Measurements from ENCODE around the gene TRAPPC5.

TRAPPC5 gene

DNA sequence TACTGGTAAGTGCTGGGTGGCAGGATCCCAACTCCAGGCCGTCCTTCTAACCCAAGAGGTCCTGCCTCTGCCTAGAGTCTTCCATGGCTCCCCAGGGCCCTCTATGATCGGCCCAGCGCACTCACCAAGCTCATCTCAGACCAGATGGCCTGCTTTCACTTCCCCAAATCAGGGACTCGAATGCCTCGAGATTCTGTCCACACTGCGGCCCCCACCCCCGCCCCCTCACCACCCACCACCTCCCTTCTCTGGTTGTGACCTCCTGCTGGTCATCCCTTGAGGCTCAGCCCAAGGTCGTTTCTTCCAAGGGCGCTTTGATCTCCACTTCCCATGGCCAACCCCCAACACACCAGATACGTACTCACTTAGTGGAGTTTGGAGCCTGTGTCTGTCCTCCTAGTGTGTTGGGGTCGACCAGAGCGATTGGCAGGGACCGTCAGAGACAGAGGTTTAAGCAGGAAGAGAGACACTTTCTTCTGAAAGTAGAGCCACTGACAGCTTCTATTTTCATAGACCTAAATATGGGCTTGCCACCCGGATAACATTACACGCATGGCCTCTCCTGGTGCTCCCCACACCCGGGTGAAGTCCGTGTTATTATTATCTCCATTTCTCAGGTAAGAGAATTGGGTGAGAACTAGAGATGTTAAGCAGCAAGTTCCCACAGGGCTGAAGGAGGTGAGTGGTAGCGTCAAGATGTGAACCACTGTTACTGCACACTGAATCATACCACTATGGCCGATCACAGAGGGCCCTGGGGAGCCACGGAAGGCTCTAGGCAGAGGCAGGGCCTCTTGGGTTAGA is 21.2 kb downstream of the TRAPPC5 start, which contains the start of gene FCER2:
TSS of gene FCER2 (minus strand) at position 478 of the 804 bp plus-strand sequence. CDS start 2,371 bp downstream, outside the sequence.
- DNase-seq: peak in 1 of 2 donors; percentile 61

DNA sequence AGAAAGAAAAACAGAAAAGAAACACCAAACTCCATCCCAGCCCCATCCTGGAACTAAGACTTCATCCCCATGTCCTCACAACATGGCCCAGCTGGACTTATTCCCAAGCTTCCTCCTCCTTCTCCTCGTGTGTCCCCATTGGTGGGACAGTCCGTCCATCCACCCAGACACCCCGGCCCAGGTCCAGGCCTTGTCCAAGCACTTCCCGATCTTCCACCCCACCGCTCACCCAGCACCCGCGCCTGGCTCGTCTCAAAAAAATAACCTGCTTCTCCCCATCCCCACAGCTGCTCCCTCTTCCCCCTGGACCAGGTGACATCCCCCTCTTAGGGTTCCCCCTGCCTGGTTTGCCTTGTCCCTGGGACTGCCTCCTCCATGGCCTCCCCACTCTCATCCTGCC is 22.7 kb downstream of the TRAPPC5 start:
- DNase-seq: no peak

DNA sequence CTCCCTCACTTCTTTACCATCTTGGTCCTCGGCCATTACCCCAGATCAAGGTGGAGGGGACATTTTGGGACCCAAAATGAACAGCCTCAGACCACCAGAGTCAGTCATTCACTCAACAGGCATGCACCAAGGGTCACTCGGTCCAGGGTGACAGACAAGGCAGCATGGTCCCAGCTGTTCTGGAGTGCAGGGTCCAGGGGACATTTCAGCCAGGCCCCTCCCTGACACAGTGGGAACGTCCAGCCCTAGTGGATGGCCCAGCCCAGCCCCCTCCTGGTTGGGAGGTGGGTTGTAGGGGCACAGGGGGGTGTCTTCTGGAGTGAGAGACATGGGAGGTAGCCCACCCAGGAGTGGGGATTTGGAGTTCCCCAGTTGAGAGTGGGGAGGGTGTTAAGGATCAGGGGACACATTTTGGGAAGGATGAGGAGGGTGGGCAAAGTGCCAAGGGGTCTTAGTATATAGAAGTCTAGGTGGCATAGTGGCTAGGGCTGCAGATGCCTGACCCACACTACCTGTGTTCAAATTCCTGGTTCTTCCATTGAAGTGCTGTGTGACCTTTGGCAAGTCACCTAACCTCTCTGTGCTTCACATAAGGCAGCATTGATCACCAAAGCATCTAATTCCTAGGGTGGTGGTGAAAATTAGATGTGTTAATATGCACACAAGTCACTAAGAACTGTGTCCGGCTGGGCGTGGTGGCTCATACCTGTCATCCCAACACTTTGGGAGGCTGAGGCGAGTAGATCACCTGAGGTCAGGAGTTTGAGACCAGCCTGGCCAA is 23.8 kb downstream of the TRAPPC5 start:
- DNase-seq: no peak

DNA sequence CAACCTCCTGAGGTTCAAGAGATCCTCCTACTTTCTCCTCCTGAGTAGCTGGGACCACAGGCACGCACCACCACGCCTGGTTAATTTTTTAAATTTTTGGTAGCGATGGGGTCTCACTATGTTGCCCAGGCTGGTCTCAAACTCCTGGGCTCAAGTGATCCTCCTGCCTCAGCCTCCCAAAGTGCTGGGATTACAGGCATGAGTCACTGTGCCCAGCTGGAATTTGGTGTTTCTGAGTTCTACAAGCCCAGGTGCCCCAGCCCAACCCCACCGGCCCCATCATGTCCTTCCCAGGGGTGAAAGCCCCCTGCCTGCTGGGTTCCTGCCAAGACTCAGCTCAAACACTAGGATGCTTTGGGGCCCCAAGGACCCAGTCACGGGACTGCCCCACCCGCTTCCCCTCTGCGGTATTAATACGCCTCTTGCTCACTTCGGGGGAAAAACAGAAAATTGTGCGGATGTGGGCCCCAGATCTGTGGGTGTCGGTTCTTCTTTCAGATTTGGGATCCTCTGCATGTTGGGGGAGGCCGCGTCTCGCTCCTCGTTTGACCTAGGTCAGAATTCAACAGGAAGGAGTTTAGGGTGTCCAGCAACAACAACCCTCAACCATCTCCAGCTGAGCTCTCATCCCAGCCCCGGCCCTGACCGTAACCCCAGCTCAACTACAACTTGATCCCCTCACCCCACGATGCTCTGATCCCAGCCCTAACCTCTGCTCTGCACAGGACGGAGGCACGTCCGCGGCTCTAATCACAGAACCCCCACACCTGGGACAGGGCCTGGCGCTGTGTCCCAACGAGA is 25.0 kb downstream of the TRAPPC5 start:
- DNase-seq: peak; percentile 81 to 82

DNA sequence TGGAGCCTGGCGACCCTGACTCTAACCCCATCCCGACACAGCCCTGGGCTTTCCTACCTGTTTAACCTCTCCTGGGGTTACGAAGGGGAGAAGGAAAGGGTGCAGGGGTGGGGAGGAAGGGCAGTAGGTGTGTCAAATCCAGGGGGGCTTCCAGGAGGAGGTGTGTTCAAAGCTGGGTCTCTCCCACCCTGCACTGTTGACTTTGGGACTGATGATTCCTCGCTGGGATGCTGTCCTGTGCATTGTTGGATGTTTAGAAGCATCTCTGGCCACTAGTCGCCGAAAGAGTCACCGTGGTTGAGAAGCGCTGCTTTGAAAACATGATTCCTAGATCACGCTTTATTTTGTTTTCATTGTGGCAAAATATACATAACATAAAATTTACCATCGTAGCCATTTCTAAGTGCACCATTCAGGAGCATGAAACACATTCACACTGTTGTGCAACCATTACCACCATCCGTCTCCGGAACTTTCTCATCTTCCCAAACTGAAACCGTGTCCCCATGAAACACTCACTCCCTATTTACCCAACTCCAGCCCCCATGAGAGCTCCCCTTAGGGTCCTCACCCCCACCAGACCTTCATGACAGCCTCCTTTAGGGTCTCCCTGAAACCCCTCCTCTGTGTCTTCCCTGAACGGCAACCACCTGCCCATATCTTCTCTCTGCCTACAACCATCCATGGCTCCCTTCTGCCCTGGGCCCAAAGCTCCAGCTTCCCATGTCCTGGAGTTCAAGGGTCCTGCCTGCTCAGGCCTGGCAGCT is 25.7 kb downstream of the TRAPPC5 start:
- no peak for DNase-seq

DNA sequence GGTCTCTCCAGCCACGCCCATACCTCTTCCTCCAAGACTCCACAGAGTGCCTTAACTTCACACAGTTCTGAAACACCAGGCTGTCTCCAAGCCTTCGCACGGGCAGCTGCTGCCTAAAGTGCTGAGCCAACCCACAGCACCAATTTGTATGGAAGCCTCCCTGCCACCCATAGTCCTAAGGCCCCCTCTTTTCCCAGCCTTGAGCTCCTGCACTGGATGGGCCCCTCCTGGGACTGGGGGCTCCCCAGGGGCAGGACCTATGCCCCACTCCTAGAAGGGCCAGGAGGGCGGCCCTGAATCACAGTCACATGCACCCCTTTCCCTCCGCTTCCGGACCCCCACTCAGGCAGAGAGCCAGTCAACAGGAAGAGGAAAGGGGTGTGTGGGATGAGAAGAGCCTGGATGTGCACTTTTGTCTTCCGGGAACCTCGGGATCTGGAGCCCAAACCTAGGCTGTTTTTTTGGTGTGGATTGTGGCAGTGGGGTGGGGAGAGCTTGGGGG is 26.4 kb downstream of the TRAPPC5 start:
- DNase-seq: no peak

DNA sequence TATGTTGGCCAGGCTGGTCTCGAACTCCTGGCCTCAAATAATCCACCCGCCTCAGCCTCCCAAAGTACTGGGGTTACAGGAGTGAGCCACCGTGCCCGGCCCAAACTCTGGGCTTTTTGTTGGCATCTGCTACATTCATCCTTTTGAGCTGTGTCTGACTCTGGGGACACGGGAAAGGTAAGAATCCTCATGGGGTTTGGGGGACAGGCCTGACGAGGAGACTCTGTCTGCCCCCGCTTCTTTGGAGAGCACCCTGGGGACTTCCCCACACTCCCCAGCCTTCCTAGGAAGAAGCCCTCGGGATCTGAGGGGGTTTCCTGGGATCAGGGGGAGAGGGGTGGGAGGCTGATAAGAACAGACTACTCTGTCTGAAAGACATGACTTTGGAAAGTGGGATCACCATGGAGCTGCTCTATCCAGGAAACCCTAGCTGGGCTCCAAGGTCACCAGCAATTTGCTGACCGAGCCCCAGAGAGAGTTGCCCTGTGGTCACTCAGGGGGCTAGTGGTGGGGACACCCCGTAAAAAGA is 29.4 kb downstream of the TRAPPC5 start:
- DNase-seq: no peak

DNA sequence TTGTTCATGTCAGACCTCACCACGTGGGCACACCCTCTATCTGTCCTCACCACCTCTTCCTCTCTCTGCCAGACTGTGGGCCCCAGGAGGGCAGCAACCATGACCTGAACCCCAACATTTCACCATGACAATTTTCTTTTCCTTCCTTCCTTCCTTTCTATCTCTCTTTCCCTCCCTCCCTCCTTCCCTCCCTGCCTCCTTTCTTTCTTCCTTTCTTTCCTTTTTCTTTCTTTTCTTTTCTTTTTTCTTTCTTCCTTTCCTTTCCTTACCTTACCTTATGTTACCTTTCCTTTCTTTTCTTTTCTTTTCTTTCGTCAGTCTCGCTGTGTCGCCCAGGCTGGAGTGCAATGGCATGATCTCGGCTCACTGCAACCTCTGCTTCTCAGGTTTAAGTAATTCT is 30.0 kb downstream of the TRAPPC5 start:
- DNase-seq: no peak

DNA sequence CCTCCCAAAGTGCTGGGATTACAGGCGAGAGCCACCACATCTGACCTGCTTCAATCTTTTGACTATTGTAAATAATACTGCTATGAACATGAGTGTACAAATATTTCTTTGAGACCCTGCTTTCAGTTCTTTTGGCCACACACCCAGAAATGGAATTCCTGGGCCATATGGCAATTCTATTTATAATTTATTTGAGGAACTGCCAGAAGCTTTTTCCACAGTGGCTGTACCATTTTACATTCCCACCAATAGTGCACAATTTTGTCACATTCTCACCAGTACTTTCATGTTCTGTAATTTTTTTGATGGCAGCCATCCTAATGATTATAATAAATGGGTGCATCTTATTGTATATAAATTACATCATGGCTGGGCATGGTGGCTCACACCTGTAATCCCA is 35.0 kb downstream of the TRAPPC5 start:
- no peak for DNase-seq

DNA sequence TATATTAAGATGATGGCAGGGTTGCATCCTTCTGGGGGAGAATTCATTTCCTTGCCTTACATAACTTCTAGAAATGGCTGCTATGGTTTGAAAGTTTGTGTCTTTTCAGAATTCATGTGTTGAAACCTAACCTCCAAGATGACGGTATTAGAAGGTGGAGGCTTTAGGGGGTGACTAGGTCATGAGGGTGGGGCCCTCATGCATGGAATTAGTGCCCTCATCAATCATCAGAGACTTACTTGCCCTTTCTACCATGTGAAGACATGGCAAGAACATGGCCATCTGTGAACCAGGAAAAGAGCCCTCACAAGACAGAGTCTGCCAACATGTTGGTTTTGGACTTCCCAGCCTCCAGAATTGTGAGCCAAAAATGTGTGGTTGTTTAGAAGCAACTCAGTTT is 36.1 kb downstream of the TRAPPC5 start:
- no peak for DNase-seq

DNA sequence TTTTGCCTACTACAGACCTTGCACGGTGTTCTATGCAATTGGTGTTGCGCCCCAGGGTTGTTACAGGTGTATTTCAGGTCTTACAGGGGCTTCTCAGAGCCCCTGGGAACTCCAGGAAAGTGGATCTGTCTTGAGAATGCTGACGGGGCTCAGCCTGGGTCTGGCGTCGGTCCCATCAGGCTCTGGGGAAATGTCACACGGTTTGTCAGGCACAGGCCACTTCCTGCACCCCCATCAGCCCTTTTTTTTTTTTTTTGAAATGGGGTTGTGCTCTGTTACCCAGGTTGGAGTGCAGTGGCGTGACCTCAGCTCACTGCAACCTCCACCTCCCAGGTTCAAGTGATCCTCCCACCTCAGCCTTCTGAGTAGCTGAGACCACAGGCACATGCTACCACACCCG is 38.0 kb downstream of the TRAPPC5 start:
- no peak for DNase-seq

DNA sequence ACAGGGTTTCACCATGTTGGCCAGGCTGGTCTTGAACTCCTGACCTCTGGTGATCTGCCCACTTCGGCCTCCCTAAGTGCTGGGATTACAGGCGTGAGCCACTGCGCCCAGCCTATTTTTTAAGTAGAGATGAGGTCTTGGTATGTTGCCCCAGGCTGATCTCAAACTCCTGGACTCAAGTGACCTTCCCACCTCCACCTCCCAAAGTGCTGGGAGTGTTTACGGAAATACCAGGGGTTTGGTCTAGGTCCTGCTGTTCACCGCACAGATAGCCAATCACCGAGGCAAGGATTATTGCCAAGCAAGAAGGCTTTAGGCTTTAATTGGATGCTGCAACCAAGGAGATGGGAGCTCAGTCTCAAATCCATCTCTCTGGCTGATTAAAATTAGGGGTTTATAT is 39.7 kb downstream of the TRAPPC5 start:
- DNase-seq: no peak

DNA sequence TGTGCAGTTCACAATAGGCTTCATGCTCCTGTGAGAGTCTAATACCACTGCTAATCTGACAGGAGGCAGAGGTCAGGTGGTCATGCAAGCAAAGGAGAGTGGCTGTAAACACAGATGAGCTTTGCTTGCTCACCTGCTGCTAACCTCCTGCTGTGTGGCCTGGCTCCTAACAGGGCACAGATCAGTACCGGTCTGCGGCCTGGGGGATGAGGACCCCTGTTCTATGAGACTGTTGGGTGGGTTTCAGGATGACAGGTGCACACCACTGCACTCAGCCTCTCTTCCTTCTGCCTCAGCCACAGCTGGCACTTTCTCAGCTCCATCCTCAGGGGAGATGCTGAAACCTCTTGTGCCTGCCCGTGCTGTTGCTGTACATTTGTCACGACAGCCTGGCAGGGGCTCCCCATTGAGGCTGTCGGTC is 41.6 kb downstream of the TRAPPC5 start:
- DNase-seq: no peak

DNA sequence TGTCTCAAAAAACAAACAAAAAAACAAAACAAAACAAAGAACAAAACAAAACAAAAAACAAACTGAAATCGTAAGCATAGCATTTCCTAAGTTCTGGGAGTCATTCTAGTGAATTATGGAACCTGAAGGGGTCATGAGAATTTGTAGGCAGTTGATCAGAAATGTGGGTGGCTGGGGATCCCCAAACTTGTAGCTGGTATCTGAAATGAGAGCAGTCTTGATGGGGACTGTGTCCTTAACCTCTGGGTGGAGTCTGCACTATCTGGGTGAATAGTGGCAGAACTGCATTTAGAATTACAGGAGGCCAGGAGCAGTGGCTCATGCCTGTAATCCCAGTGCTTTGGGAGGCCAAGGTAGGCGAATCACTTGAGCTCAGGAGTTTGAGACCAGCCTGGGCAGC is 45.2 kb downstream of the TRAPPC5 start:
- no peak for DNase-seq

DNA sequence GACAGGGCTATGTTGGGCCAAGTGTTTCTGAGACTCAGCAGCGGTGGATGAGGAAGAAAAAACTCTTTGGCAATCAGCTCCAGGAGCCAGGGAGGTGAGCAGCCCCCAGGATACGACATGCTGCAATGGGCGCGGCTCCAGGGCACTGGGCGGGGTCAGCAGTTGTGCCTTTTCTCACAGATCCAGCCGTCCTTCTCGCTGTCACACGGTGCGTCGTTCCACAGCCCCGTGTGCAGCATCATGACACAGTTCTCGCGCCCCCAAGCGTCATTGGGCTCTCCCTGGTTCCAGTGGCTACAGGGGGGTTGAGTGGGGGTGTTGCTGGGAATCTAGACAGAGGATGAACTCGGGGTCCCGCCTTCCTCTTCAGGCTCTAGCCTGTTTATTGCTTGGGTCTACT is 48.6 kb downstream of the TRAPPC5 start:
- DNase-seq: peak in 1 of 2 donors; percentile 34

DNA sequence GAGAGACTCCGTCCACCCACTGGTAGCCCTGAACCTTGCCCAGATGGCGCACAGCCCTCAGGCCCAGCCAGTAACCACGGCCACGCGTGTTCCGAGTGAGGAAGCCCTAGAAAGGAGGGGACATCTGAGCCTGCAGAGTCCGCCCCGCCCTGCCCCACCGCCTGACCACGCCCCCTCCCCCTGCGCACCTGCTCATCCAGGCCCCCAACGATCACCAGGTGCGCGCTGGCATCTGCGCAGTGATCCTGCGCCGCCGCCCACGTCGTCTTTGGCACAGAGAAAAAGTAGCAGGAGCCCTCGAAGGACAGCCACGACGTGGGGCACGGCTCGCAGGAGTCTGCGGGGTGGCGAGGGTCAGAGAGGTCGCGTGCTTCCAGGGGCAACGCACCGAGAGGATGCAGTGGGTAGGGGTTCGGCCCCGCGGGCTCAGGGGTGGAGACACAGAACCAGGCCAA is 49.2 kb downstream of the TRAPPC5 start:
- peak in 1 of 2 donors; percentile 29 for DNase-seq

DNA sequence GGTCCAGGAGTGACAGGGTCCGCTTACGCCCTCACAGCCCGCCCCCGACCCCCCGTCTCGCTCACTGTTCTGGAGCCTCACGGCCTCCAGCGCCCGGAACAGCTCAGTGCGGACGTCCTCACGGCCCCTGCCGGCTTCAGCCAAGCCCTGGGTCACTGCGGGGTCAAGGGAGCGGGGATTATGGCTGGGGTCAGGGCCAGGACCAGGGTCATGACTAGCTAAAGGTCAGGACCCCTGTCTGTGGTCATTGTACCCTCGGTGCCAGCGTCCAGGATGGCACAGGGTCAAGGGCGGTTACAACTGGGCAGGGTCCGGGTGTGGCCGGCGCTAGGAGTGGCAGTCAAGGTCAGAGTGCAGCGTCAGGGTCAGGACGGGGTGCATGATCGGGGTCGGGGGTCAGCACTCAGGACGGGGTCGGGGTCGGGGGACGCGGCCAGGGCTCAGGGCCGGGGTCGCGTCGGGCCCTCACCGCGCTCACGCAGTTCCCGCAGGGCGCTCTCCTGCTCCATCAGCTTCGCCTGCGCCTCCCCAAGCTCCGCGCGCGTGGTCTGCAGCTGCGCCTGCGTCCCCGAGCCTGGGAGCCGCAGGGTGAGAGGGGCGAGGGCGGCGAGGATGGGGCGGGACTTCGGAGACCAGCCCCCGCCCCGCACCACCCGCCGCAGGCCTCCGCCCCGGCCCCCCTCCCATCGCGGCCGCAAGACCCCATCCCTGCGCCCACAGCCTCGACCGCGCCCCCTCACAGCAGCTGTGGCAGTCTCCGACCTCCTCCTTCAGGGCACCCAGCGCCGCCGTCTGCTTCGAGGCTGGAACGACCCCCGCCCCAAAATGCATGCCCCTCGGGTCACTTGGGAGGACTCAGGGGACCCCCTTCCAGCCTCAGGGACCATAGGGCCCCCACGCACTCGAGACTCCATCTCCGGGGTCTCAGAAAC is 49.9 kb downstream of the TRAPPC5 start:
- no peak for DNase-seq

DNA sequence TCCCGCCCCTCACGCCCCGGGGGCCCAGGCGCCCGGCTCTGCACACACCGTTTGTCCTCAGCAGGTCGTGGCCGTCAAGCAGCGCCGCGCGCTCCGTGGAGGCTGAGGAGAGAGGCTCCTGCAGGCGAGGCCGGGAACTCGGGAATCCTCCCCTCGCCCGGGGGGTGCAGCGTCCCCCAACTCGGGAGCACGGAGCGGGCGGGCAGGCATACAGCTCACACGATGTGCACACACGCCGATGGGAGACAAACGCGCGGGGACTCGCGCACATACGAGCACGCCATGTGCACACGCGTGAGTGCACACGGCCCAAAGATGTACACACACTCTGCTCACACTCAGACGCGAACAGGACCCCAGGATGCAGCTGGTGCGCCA is 50.6 kb downstream of the TRAPPC5 start:
- DNase-seq: no peak

DNA sequence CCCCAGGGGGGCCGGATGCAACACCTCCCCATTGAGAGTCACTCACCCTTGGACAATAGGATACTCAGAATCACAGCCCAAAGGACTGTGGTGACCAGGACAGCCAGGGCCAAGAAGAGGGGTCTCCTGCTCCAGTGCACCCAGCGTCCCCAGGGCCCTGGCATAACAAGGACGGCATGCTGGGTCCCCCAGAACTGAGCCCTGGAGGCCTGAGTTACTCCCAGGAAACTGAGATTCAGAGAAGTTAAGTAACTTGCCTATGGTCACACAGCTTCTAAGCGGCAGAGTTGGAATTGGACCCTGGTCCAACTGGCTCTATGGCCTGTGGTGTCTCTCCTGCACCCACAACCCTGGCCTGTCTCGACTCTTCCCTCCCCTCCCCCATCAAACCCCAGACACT is 51.0 kb downstream of the TRAPPC5 start:
- DNase-seq: no peak

DNA sequence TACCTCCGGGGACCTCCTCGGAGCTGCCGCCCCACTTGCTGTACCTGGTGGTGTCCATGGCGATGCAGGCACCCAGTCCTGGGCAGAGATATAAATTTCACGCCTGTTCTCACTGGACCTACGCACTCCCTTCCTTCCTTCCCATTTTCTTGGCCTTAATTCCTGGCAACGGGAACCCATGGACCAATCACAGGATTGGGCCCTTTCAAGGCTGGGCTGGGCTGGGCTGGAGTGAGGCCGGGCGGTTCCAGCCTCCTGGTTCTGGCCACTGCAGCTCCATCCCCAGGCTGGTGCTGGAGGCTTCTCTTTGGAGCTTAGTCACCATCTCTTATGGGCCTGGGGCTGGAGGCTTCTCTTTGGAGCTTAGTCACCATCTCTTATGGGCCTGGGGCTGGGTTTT is 51.4 kb downstream of the TRAPPC5 start, which contains the start of gene CLEC4G:
TSS of gene CLEC4G (minus strand) at position 66 of the 400 bp plus-strand sequence. CDS start at position 58, 8 bp downstream.
- DNase-seq: no peak

DNA sequence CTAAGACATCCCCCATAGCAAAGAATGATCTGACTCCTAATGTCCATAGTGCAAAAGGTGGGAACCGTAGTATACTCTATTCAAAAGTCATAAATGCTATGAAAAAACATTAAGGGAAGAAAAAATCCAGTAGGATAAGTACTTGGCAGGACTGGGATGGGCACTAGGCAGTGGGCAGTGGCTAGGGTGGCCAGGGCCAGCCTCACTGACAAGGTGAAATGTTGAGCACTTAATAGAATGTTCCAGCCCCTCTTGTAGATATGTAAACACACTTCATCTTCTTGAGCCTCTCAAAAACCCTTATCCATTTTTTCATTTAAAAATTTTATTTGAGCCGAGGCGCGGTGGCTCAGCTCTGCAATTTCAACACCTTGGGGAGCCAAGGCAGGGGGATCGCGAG is 52.7 kb downstream of the TRAPPC5 start:
- DNase-seq: no peak
